HG03378 (cell line): ENCODE data around the gene PHF3.
A peak's percentile ranks its signal among the peaks of the same experiment; 100 is the strongest.

Experiments
- ATAC-seq: cut with Tn5 transposase; IDR thresholded peaks from one replicate; pipeline ENCODE4 v1.9.1; 2021; ENCODE audit warnings: mild to moderate bottlenecking, moderate library complexity; ENCODE audit not compliant: unreplicated experiment

Gene PHF3

DNA sequence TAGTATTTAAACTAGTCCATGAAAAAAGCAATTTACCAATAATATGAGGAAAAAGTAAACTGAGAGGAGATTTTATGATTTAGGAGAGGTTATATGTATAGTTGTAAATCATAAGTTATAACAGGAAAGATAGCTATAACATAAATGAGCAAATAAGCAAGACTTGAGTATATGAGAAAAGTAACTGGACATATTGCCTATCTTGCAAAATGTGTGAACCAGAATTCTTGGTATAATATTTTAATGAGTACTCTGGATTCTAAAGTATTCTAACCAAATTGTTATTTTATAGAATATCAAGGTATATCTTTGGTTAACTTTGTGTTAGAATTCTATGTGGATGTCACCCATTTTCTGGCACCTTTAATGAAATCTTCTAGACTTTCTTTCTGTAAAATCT is 124.6 kb downstream of the PHF3 start:
- no peak for ATAC-seq

DNA sequence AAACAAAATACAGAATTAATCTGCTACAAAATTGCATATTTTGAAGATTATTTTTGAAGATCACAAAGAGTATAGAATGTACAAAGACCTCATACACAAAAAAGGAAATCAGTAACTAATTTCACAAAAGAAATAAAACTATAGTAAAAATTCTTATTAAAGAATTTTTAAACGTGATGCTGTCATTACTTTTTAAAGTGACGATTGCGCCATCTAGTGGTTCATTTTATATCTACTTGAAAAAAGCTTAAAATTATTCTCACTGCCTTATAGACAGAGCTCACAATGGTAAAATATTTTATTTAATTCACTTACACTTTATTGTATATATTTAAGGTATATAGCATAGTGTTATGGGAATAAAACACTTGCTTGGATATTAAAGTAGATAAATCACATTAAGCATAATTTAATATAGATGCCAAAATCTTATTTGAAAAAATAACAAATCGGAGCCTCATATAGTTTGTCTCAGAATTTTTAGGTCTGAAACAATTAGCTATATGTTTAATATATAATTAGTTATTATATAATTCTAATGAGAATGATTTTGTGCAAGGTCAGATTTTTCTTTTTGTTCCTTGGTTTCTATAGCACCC is 128.8 kb downstream of the PHF3 start:
- peak; percentile 59 for ATAC-seq
